H1 (cell line): ENCODE measurements around the gene CCSER2. TPM values are rescaled to one million over a fixed set of nuclear protein-coding genes. Genes with fewer than 3 reads are reported as not detected.
A peak's percentile ranks its signal among the peaks of the same experiment; 100 is the strongest.

Experiments
- CTCF ChIA-PET: fragments of 300-600 bp; sonication (Branson Sonifier 250); formaldehyde crosslinking; loops from one replicate; lab custom pipeline; 2021; ENCODE audit not compliant: partially characterized antibody; lab: Charles Lee
- POLR2A ChIA-PET: fragments of 300-600 bp; sonication (Branson Sonifier 250); formaldehyde crosslinking; loops from one replicate; lab custom pipeline; 2021; ENCODE audit warnings: inconsistent platforms; ENCODE audit not compliant: partially characterized antibody; lab: Charles Lee
- DNase-seq, 2 experiments: peaks; one replicate each; pipeline versions ENCODE4 v3.0.0 to v3.0.0-alpha.2; 2010 to 2022; ENCODE audit warnings: low spot score in 2 of 2, low read depth in 1 of 2, mixed read lengths in 1 of 2
- FAIRE-seq: peaks from 2 replicates; lab custom pipeline; 2011; peaks lifted over from hg19 to GRCh38; lab: Jason Lieb, UNC
- H2AFZ ChIP-seq: 2 replicates; pipeline ENCODE4 v1.8.1; 2012; ENCODE audit warnings: low read length, inconsistent platforms
- H2AK5ac ChIP-seq: 2 replicates; pipeline ENCODE4 v1.6.1; 2013; ENCODE audit warnings: low read depth, low read length
- H2BK120ac ChIP-seq: replicated peaks from 2 replicates; pipeline ENCODE3; 2013; ENCODE audit warnings: low read depth, low read length, inconsistent platforms
- H2BK12ac ChIP-seq: 2 replicates; pipeline ENCODE4 v1.6.1; 2013; ENCODE audit warnings: low read depth, low read length
- H2BK15ac ChIP-seq: 2 replicates; pipeline ENCODE4 v1.6.1; 2013; ENCODE audit warnings: low read length
- H2BK20ac ChIP-seq: 2 replicates; pipeline ENCODE4 v1.6.1; 2013; ENCODE audit warnings: low read length
- H2BK5ac ChIP-seq: 2 replicates; pipeline ENCODE4 v1.6.1; 2013; ENCODE audit warnings: low read depth, low read length
- H3K14ac ChIP-seq: 2 replicates; pipeline ENCODE4 v1.6.1; 2013; ENCODE audit warnings: inconsistent platforms; ENCODE audit not compliant: insufficient read length
- H3K18ac ChIP-seq: 2 replicates; pipeline ENCODE4 v1.6.1; 2013; ENCODE audit warnings: low read length; ENCODE audit errors: extremely low read depth
- H3K23ac ChIP-seq: 2 replicates; pipeline ENCODE4 v1.6.1; 2013; ENCODE audit warnings: inconsistent platforms; ENCODE audit not compliant: insufficient read length
- H3K23me2 ChIP-seq: 2 replicates; pipeline ENCODE4 v1.6.1; 2013; ENCODE audit warnings: low read depth, low read length
- H3K27ac ChIP-seq: 2 replicates; pipeline ENCODE4 v1.6.1; 2011; ENCODE audit warnings: low read depth, low read length, inconsistent platforms
- H3K27me3 ChIP-seq, 4 experiments: replicated peaks in 1 of 4; 1 replicate in 1 of 4; 2 replicates in 3 of 4; pipeline versions ENCODE4 v1.6.1 to v1.8.1; 2011 to 2013; ENCODE audit warnings: low read length in 3 of 4, mild to moderate bottlenecking in 3 of 4, inconsistent platforms in 2 of 4, mixed read lengths in 2 of 4, moderate library complexity in 1 of 4; ENCODE audit not compliant: control insufficient read depth in 3 of 4, insufficient read depth in 3 of 4; ENCODE audit errors: extremely low read depth in 1 of 4
- H3K36me3 ChIP-seq, 4 experiments: 2 replicates each; pipeline versions ENCODE4 v1.6.1 to v1.8.1; 2011 to 2013; ENCODE audit warnings: mild to moderate bottlenecking in 4 of 4, low read length in 3 of 4, moderate library complexity in 2 of 4, control low read depth in 1 of 4, inconsistent platforms in 1 of 4; ENCODE audit not compliant: insufficient read depth in 4 of 4, control insufficient read depth in 2 of 4
- H3K4ac ChIP-seq: replicated peaks from 2 replicates; pipeline ENCODE3; 2013; ENCODE audit warnings: low read length, low read depth, mixed read lengths, inconsistent platforms; ENCODE audit not compliant: insufficient read length
- H3K4me1 ChIP-seq, 4 experiments: replicated peaks in 1 of 4; 1 replicate in 1 of 4; 2 replicates in 3 of 4; pipeline versions ENCODE4 v1.6.1 to v1.8.1; 2011 to 2013; ENCODE audit warnings: low read length in 3 of 4, inconsistent platforms in 2 of 4, mixed read lengths in 1 of 4; ENCODE audit not compliant: insufficient read depth in 4 of 4, control insufficient read depth in 3 of 4
- H3K4me2 ChIP-seq, 2 experiments: 2 replicates each; pipeline versions ENCODE4 v1.6.1 to v1.8.1; 2011 to 2013; ENCODE audit warnings: low read depth in 2 of 2, low read length in 2 of 2, control low read depth in 1 of 2, inconsistent platforms in 1 of 2, mild to moderate bottlenecking in 1 of 2; ENCODE audit not compliant: insufficient read depth in 1 of 2
- H3K4me3 ChIP-seq, 4 experiments: fragments of 200-600, 300-600 bp in 1 of 4; sonication (generic), shearing (Covaris generic), sonication (Bioruptor Twin) in 1 of 4; 2 replicates each; pipeline versions ENCODE4 v1.5.1 to v1.8.1; 2011 to 2016; ENCODE audit warnings: low read length in 4 of 4, low read depth in 3 of 4, control low read depth in 2 of 4, inconsistent platforms in 2 of 4, mild to moderate bottlenecking in 2 of 4, mixed read lengths in 1 of 4, moderate library complexity in 1 of 4; ENCODE audit not compliant: insufficient read depth in 2 of 4; ENCODE audit errors: extremely low read depth in 1 of 4
- H3K56ac ChIP-seq: replicated peaks from 2 replicates; pipeline ENCODE3; 2013; ENCODE audit warnings: low read depth, mild to moderate bottlenecking, mixed read lengths, low read length, inconsistent platforms; ENCODE audit not compliant: insufficient read length
- H3K79me1 ChIP-seq: 2 replicates; pipeline ENCODE4 v1.6.1; 2013; ENCODE audit warnings: low read depth, low read length, control low read depth
- H3K79me2 ChIP-seq, 2 experiments: 2 replicates each; pipeline versions ENCODE4 v1.6.1 to v1.8.1; 2012 to 2013; ENCODE audit warnings: low read length in 2 of 2, mild to moderate bottlenecking in 2 of 2, inconsistent platforms in 1 of 2; ENCODE audit not compliant: insufficient read depth in 2 of 2, control insufficient read depth in 1 of 2
- H3K9ac ChIP-seq, 4 experiments: replicated peaks in 1 of 4; 1 replicate in 1 of 4; 2 replicates in 3 of 4; pipeline versions ENCODE4 v1.6.1 to v1.8.1; 2011 to 2013; ENCODE audit warnings: low read depth in 3 of 4, low read length in 3 of 4, control low read depth in 2 of 4, mild to moderate bottlenecking in 2 of 4, moderate library complexity in 2 of 4, inconsistent platforms in 1 of 4; ENCODE audit errors: extremely low read depth in 1 of 4
- H3K9me3 ChIP-seq, 2 experiments: 2 replicates each; pipeline versions ENCODE4 v1.6.1 to v1.8.1; 2012 to 2013; ENCODE audit warnings: mild to moderate bottlenecking in 2 of 2, moderate library complexity in 2 of 2, control low read depth in 1 of 2, inconsistent platforms in 1 of 2, low read depth in 1 of 2, low read length in 1 of 2, mixed read lengths in 1 of 2; ENCODE audit not compliant: insufficient read depth in 2 of 2
- H4K20me1 ChIP-seq, 2 experiments: replicated peaks in 1 of 2; 2 replicates each; pipeline versions ENCODE3 to v1.8.1; 2011 to 2013; ENCODE audit warnings: inconsistent platforms in 2 of 2, low read length in 2 of 2, mild to moderate bottlenecking in 1 of 2; ENCODE audit not compliant: insufficient read depth in 2 of 2, control insufficient read depth in 1 of 2
- H4K5ac ChIP-seq: 2 replicates; pipeline ENCODE4 v1.6.1; 2013; ENCODE audit warnings: low read length, low read depth, mixed read lengths, inconsistent platforms; ENCODE audit not compliant: insufficient read length
- H4K8ac ChIP-seq: 2 replicates; pipeline ENCODE4 v1.8.0; 2013; ENCODE audit warnings: mild to moderate bottlenecking, moderate library complexity, low read length, inconsistent platforms; ENCODE audit not compliant: insufficient read depth; ENCODE audit errors: extremely low read depth
- H4K91ac ChIP-seq: replicated peaks from 2 replicates; pipeline ENCODE3; 2013; ENCODE audit warnings: low read length, mixed read lengths, inconsistent platforms; ENCODE audit not compliant: insufficient read length
- BACH1 ChIP-seq: IDR thresholded peaks from 2 replicates; pipeline ENCODE4 v1.6.1; 2012; ENCODE audit warnings: low read length, improper control_type of control experiment
- BRCA1 ChIP-seq: IDR thresholded peaks from 2 replicates; pipeline ENCODE4 v1.6.1; 2012; ENCODE audit warnings: low read depth, low read length, improper control_type of control experiment
- CBX5 ChIP-seq: fragments of 300-800, 300-1000 bp; sonication (generic); IDR thresholded peaks from 2 replicates; pipeline ENCODE4 v1.7.1; 2016; ENCODE audit warnings: antibody characterized with exemption, low read length, low read depth
- CHD1 ChIP-seq: IDR thresholded peaks from 2 replicates; pipeline ENCODE4 v1.6.1; 2012; ENCODE audit warnings: low read depth, low read length, improper control_type of control experiment
- CREB1 ChIP-seq: IDR thresholded peaks from 2 replicates; pipeline ENCODE4 v1.6.1; 2012; ENCODE audit warnings: inconsistent platforms
- EGR1 ChIP-seq: IDR thresholded peaks from 2 replicates; pipeline ENCODE4 v1.6.1; 2011; ENCODE audit warnings: low read depth, low read length, borderline replicate concordance
- GABPA ChIP-seq: IDR thresholded peaks from 2 replicates; pipeline ENCODE4 v1.6.1; 2011; ENCODE audit warnings: mild to moderate bottlenecking, low read length, moderate library complexity, borderline replicate concordance; ENCODE audit not compliant: insufficient read depth
- HDAC6 ChIP-seq: IDR thresholded peaks from one replicate; pipeline ENCODE4 v1.7.1; 2012; ENCODE audit warnings: low read depth, mild to moderate bottlenecking, inconsistent platforms, low read length, moderate library complexity
- JUN ChIP-seq: IDR thresholded peaks from 2 replicates; pipeline ENCODE4 v1.6.1; 2011; ENCODE audit warnings: low read depth, mild to moderate bottlenecking, improper control_type of control experiment, low read length
- POLR2A ChIP-seq, 2 experiments: IDR thresholded peaks; 1 replicate in 1 of 2; 2 replicates in 1 of 2; pipeline ENCODE4 v1.6.1; 2011; ENCODE audit warnings: low read depth in 2 of 2, low read length in 2 of 2, mild to moderate bottlenecking in 2 of 2; ENCODE audit errors: control extremely low read depth in 1 of 2
- RAD21 ChIP-seq, 2 experiments: IDR thresholded peaks in 1 of 2; conservative IDR thresholded peaks in 1 of 2; 2 replicates each; pipeline ENCODE4 v1.6.1; 2011; ENCODE audit warnings: low read depth in 2 of 2, low read length in 2 of 2, improper control_type of control experiment in 1 of 2, inconsistent platforms in 1 of 2, mild to moderate bottlenecking in 1 of 2, moderate library complexity in 1 of 2
- RXRA ChIP-seq: IDR thresholded peaks from 2 replicates; pipeline ENCODE4 v1.6.1; 2011; ENCODE audit warnings: low read depth, mild to moderate bottlenecking, low read length, moderate library complexity; ENCODE audit not compliant: insufficient read depth
- SUZ12 ChIP-seq: fragments of 200-600 bp; sonication (generic); IDR thresholded peaks from 2 replicates; pipeline ENCODE4 v1.6.1; 2012; ENCODE audit warnings: mild to moderate bottlenecking, inconsistent platforms, low read length, moderate library complexity, mixed read lengths
- WGBS, 2 experiments: shearing (Covaris generic) in 1 of 2; methylation state at CpG; one replicate each; pipeline versions ENCODE4 v1.1.6 to v1.1.7; 2013 to 2015; ENCODE audit warnings: low lambda C conversion rate in 2 of 2, mixed read lengths in 2 of 2, inconsistent platforms in 1 of 2, low coverage in 1 of 2, missing lambda C conversion rate in 1 of 2; ENCODE audit not compliant: insufficient replicate concordance in 2 of 2, insufficient coverage in 1 of 2, insufficient read length in 1 of 2; ENCODE audit errors: extremely low coverage in 1 of 2, missing lambda C conversion rate in 1 of 2; 5-methylcytosine and 5-hydroxymethylcytosine counted together
- polyA plus RNA-seq, 7 experiments: library from polyadenylated mRNA; depleted of rRNA in 3 of 7; stranded (reverse) in 5 of 7; unstranded in 2 of 7; fragments of >200 nt in 5 of 7; fragments of 200-250 nt in 2 of 7; gene quantifications; 1 replicate in 5 of 7; 2 replicates in 1 of 7; 4 replicates in 1 of 7; pipeline versions ENCODE4 v1.2.1 to v1.2.3, GENCODE V29; 2011 to 2013; ENCODE audit warnings: missing spikeins in 2 of 7, mixed read lengths in 2 of 7
- total RNA-seq: library from RNA; stranded (reverse); fragmentation: NEBNext Ultra II Directional; extraction: Animal tissue kit (Norgen Biotek cat#: 25700); gene quantifications from 2 replicates; pipeline ENCODE4 v1.2.1, GENCODE V29; 2021
- TF ChIP-seq, protein P1 (sequence below): IDR thresholded peaks from 2 replicates; pipeline ENCODE4 v1.6.1; 2012; ENCODE audit warnings: inconsistent platforms

The CCSER2 gene
- total and polyA plus RNA-seq, 2 of the 8 experiments (the other 6 are each of a cell fraction or from before 2014, with no cell fraction given): 6.9 to 30.5 TPM

DNA sequence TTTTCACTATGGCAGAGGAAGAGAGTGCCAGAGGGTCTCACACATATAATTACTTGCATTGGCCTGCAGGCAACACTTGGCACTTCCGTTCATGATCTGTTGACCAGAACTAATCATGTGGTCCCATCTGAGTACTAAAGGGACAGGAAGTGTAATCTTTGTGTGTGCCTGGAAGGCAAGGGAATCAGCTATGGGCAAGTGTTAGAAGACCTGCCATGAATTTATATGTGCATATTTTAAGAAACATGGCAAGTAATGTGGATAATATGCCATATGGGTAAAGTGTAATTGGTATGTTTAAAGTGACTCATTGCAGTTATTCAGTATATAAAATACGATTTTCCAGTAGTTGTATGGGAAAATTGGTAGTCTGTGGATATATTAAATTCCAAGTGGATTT is 46.1 kb downstream of the CCSER2 start:
- Histone ChIP-seq H3K18ac (no peak overlapping the region), H3K56ac (no peak overlapping the region), H2BK5ac (no peak overlapping the region), H3K23ac (no peak overlapping the region), H4K20me1 (peaks cover 2% of the 10 kb centered on the region in 2 experiments), H3K4me3 (no peak overlapping the region), H3K4me2 (no peak overlapping the region), H3K9me3 (no peaks in the 10 kb centered on the region), H3K23me2 (no peaks in the 10 kb centered on the region), H2AK5ac (no peak overlapping the region), H3K4ac (no peak overlapping the region), H3K9ac (peak overlapping the region in 1 of 4 experiments; percentile 34; a peak in 1 of 7 replicates), H3K14ac (no peak overlapping the region), H3K4me1 (no peaks in the 10 kb centered on the region), H2BK15ac (no peak overlapping the region), H3K36me3 (peaks cover 0 to 2% (median under 1%) of the 10 kb centered on the region in 4 experiments; a peak in 2 of 8 replicates), H2BK12ac (no peak overlapping the region), H3K79me2 (peaks cover 0 to 18% of the 10 kb centered on the region in 2 experiments; a peak in 2 of 4 replicates), H4K8ac (no peak overlapping the region), H4K91ac (no peak overlapping the region), H3K79me1 (no peaks in the 10 kb centered on the region), H3K27ac (no peak overlapping the region), H2BK20ac (no peak overlapping the region), H2AFZ (no peak overlapping the region), H2BK120ac (no peak overlapping the region), H4K5ac (no peak overlapping the region), H3K27me3 (no peaks in the 10 kb centered on the region)
- CTCF ChIA-PET: interaction anchor here (0.9 to 7.8 kb wide), 26 partner anchors 8 to 232 kb away, joined by 3 to 139 read pairs (median 4); no protein-coding TSS in a partner anchor
- POLR2A ChIA-PET: no interaction called here
- no peak for DNase-seq
- WGBS, 2 experiments: 73% methylated on average over 2 of the region's 2 CpGs; no CpG with 5 or more reads in 1 of the 2 experiments
- no peak for FAIRE-seq
- TF ChIP-seq POLR2A (IDR thresholded peaks at IDR 0.05; ENCODE audit: control extremely low read depth in 1 of 2, low read depth in 2 of 2, low read length in 2 of 2): no peak
- no peak for TF ChIP-seq RXRA
- TF ChIP-seq CBX5: no peak
- TF ChIP-seq, protein P1, sequence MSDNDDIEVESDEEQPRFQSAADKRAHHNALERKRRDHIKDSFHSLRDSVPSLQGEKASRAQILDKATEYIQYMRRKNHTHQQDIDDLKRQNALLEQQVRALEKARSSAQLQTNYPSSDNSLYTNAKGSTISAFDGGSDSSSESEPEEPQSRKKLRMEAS: no peak
- TF ChIP-seq RAD21 (IDR thresholded peaks at IDR 0.05 in 1 of 2, conservative IDR thresholded peaks at IDR 0.05 in 1 of 2; ENCODE audit: low read depth in 2 of 2, low read length in 2 of 2): no peak
- TF ChIP-seq GABPA: no peak
- no peak for TF ChIP-seq CHD1
- TF ChIP-seq HDAC6: no peak
- TF ChIP-seq CREB1: no peak
- TF ChIP-seq EGR1: no peak
- no peak for TF ChIP-seq JUN
- TF ChIP-seq BACH1: no peak
- TF ChIP-seq SUZ12: no peak
- no peak for TF ChIP-seq BRCA1
- TF ChIP-seq, all 59 proteins: peak for 0
